ENCODE data around the gene ITGA7.

ITGA7 gene

GRCh38 chr12:55733021-55733555 is 25.4 kb upstream of the ITGA7 start:
- Histone ChIP-seq H2BK15ac (ENCODE audit: low read depth, poor library complexity, severe bottlenecking) (no peak overlapping the region), H2AFZ (ENCODE audit: low read depth, low read length) (no peak overlapping the region), H3K4me3 (ENCODE audit: insufficient read depth in 1 of 2, low read depth in 1 of 2, low read length in 2 of 2) (no peak overlapping the region), H3K27me3 (ENCODE audit: control insufficient read depth in 1 of 2, insufficient read depth in 1 of 2, low read length in 2 of 2) (no peaks in the 10 kb centered on the region), H3K14ac (ENCODE audit: low read length in 2 of 2) (no peak overlapping the region), H3K9me3 (ENCODE audit: control insufficient read depth, low read length) (no peaks in the 10 kb centered on the region), H3K4ac (ENCODE audit: low read depth in 1 of 2, low read length in 2 of 2) (no peak overlapping the region), H3K79me1 (replicated peaks; ENCODE audit: low read length, poor library complexity, severe bottlenecking) (peaks cover 9% of the 10 kb centered on the region), H3K18ac (ENCODE audit: low read depth in 1 of 2, low read length in 2 of 2) (no peak overlapping the region), H3K4me1 (ENCODE audit: control insufficient read depth, insufficient read depth, low read depth, low read length) (peaks cover 13% of the 10 kb centered on the region), H3K9ac (ENCODE audit: low read length) (no peak overlapping the region), H2AK5ac (ENCODE audit: low read length, severe bottlenecking) (no peak overlapping the region), H3K23ac (ENCODE audit: low read length in 2 of 2) (peak overlapping the region in 1 of 2 experiments; percentile 24), H4K91ac (ENCODE audit: low read length) (no peak overlapping the region), H2BK120ac (ENCODE audit: low read depth, low read length) (no peak overlapping the region), H2BK12ac (ENCODE audit: low read length in 2 of 2) (no peak overlapping the region), H3K4me2 (ENCODE audit: low read length, poor library complexity, severe bottlenecking) (no peak overlapping the region), H3K36me3 (ENCODE audit: control insufficient read depth in 1 of 2, insufficient read depth in 2 of 2, low read depth in 1 of 2, low read length in 2 of 2) (peaks cover 4 to 7% of the 10 kb centered on the region in 2 experiments), H2BK5ac (ENCODE audit: low read depth, low read length, poor library complexity, severe bottlenecking) (no peak overlapping the region), H3K27ac (ENCODE audit: low read length, poor library complexity, severe bottlenecking) (no peak overlapping the region), H4K8ac (ENCODE audit: low read length) (no peak overlapping the region)
- WGBS: 89% methylated on average over 14 of the region's 14 CpGs
- DNase-seq: no peak

DNA sequence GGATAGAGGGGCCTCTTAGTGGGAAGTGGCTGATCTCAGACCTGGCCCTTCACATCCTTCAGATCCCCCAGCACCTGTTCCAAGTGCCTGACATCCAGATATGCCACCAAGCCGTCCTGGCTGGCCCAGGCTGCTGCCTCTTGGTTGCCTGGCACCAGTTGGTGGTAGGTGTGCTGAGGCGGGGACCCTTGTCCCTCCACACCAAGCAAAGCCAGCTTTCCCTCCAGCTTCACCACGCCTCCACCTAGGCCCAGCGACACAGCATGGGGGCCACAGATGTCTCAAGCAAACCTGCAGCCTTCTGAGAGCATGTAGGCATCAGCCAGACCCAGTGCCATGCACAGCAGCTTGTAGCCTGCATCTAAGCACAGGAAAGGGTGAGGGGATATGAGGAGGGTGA is 24.6 kb upstream of the ITGA7 start:
- Histone ChIP-seq H3K79me1 (replicated peaks; ENCODE audit: low read length, poor library complexity, severe bottlenecking) (peaks cover 9% of the 10 kb centered on the region), H3K14ac (ENCODE audit: low read length in 2 of 2) (no peak overlapping the region), H3K23ac (ENCODE audit: low read length in 2 of 2) (peak overlapping the region in 1 of 2 experiments; percentile 46), H3K4me2 (ENCODE audit: low read length, poor library complexity, severe bottlenecking) (no peak overlapping the region), H3K9ac (ENCODE audit: low read length) (peak overlapping the region; percentile 17), H4K8ac (ENCODE audit: low read length) (peak overlapping the region; percentile 45), H2BK15ac (ENCODE audit: low read depth, poor library complexity, severe bottlenecking) (no peak overlapping the region), H3K4ac (ENCODE audit: low read depth in 1 of 2, low read length in 2 of 2) (peak overlapping the region in 1 of 2 experiments; percentile 11), H3K9me3 (ENCODE audit: control insufficient read depth, low read length) (no peaks in the 10 kb centered on the region), H3K4me1 (ENCODE audit: control insufficient read depth, insufficient read depth, low read depth, low read length) (peaks cover 10% of the 10 kb centered on the region), H3K27ac (ENCODE audit: low read length, poor library complexity, severe bottlenecking) (no peak overlapping the region), H2AFZ (ENCODE audit: low read depth, low read length) (no peak overlapping the region), H3K36me3 (ENCODE audit: control insufficient read depth in 1 of 2, insufficient read depth in 2 of 2, low read depth in 1 of 2, low read length in 2 of 2) (peaks cover 4 to 8% of the 10 kb centered on the region in 2 experiments), H3K18ac (ENCODE audit: low read depth in 1 of 2, low read length in 2 of 2) (peak overlapping the region in 1 of 2 experiments; percentile 46), H2BK5ac (ENCODE audit: low read depth, low read length, poor library complexity, severe bottlenecking) (no peak overlapping the region), H4K91ac (ENCODE audit: low read length) (no peak overlapping the region), H3K27me3 (ENCODE audit: control insufficient read depth in 1 of 2, insufficient read depth in 1 of 2, low read length in 2 of 2) (no peaks in the 10 kb centered on the region), H2AK5ac (ENCODE audit: low read length, severe bottlenecking) (no peak overlapping the region), H2BK12ac (ENCODE audit: low read length in 2 of 2) (peak overlapping the region in 1 of 2 experiments; percentile 51), H3K4me3 (ENCODE audit: insufficient read depth in 1 of 2, low read depth in 1 of 2, low read length in 2 of 2) (no peak overlapping the region), H2BK120ac (ENCODE audit: low read depth, low read length) (no peak overlapping the region)
- DNase-seq: no peak
- 93% methylated on average over 4 of the region's 4 CpGs for WGBS

DNA sequence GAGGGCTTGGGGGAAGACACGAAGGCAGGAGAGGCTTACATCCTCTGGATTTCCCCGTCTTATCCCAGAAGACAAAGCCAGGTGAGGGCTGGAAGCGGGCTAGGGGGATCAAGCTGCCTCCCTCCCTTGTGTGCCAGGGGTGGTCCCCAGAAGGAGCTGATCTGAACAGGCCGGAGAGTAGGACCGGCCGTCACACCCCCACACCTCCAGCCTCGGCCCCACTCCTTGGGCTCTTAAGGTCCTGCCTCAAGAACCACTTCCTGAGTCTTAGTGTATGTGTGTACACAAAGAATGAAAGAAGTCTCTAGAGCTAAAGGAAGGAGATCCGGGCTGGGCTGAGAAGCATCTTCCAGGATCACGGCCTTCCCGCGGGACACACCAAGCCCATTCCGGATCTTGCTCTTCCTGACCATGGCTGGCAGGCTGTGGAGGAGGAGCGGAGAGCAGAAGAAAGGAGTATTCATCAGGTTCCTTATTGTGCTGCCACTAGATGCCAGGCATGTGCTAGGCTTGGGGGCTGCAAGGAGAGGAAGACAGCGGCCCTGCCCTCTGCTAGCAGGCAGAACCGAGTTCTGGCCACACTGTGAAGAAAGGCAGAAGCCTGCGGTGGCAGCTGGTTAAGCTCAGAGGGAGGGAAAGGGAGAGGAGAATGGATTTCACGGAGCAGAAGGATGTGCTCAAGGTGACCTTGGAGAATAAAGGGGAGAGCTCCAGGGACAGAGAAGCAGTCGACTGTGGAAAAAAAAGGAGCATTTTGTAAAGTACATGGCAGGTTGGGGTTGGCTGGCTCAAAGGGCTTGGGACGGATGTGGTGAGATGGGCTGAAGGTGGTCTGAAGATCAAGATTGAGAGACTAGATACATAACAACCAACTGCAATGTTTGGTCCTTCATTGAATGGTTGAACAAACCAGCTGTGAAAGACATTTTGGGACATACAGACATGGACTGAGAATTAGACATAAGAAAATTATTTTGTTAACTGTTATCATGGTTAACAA is 22.4 kb upstream of the ITGA7 start:
- Histone ChIP-seq H2BK12ac (ENCODE audit: low read length in 2 of 2) (peak overlapping the region; percentile 1 to 70), H3K4me2 (ENCODE audit: low read length, poor library complexity, severe bottlenecking) (peak overlapping the region; percentile 95), H4K8ac (ENCODE audit: low read length) (peak overlapping the region; percentile 2), H3K4me1 (ENCODE audit: control insufficient read depth, insufficient read depth, low read depth, low read length) (peaks cover 27% of the 10 kb centered on the region), H2BK15ac (ENCODE audit: low read depth, poor library complexity, severe bottlenecking) (peak overlapping the region; percentile 71), H3K4me3 (ENCODE audit: insufficient read depth in 1 of 2, low read depth in 1 of 2, low read length in 2 of 2) (peak overlapping the region; percentile 57 to 85), H3K18ac (ENCODE audit: low read depth in 1 of 2, low read length in 2 of 2) (peak overlapping the region; percentile 96 to 98), H2BK5ac (ENCODE audit: low read depth, low read length, poor library complexity, severe bottlenecking) (peak overlapping the region; percentile 96), H3K36me3 (ENCODE audit: control insufficient read depth in 1 of 2, insufficient read depth in 2 of 2, low read depth in 1 of 2, low read length in 2 of 2) (peaks cover 24 to 30% of the 10 kb centered on the region in 2 experiments), H3K79me1 (replicated peaks; ENCODE audit: low read length, poor library complexity, severe bottlenecking) (peaks cover 12% of the 10 kb centered on the region), H3K27ac (ENCODE audit: low read length, poor library complexity, severe bottlenecking) (peak overlapping the region; percentile 100), H3K27me3 (ENCODE audit: control insufficient read depth in 1 of 2, insufficient read depth in 1 of 2, low read length in 2 of 2) (no peaks in the 10 kb centered on the region), H2BK120ac (ENCODE audit: low read depth, low read length) (peak overlapping the region; percentile 50), H3K9me3 (ENCODE audit: control insufficient read depth, low read length) (no peaks in the 10 kb centered on the region), H4K91ac (ENCODE audit: low read length) (peak overlapping the region; percentile 96), H3K23ac (ENCODE audit: low read length in 2 of 2) (peak overlapping the region in 1 of 2 experiments; percentile 86), H2AK5ac (ENCODE audit: low read length, severe bottlenecking) (no peak overlapping the region), H3K14ac (ENCODE audit: low read length in 2 of 2) (peak overlapping the region in 1 of 2 experiments; percentile 96), H2AFZ (ENCODE audit: low read depth, low read length) (no peak overlapping the region), H3K9ac (ENCODE audit: low read length) (peak overlapping the region; percentile 95), H3K4ac (ENCODE audit: low read depth in 1 of 2, low read length in 2 of 2) (peak overlapping the region; percentile 66 to 98)
- DNase-seq: peak; percentile 84
- whole genome bisulfite sequencing: 9% methylated on average over 14 of the region's 19 CpGs

Data from mesenchymal stem cell (in vitro differentiated cells and primary cell).